ENCODE results near the gene FYTTD1. TPM values are rescaled to one million over a fixed set of nuclear protein-coding genes. Genes with fewer than 3 reads are reported as not detected.

FYTTD1 gene
- total and polyA plus RNA-seq, 2 of the 4 experiments (the other 2 are of a cell fraction) = 20.4 to 50.2 TPM

DNA sequence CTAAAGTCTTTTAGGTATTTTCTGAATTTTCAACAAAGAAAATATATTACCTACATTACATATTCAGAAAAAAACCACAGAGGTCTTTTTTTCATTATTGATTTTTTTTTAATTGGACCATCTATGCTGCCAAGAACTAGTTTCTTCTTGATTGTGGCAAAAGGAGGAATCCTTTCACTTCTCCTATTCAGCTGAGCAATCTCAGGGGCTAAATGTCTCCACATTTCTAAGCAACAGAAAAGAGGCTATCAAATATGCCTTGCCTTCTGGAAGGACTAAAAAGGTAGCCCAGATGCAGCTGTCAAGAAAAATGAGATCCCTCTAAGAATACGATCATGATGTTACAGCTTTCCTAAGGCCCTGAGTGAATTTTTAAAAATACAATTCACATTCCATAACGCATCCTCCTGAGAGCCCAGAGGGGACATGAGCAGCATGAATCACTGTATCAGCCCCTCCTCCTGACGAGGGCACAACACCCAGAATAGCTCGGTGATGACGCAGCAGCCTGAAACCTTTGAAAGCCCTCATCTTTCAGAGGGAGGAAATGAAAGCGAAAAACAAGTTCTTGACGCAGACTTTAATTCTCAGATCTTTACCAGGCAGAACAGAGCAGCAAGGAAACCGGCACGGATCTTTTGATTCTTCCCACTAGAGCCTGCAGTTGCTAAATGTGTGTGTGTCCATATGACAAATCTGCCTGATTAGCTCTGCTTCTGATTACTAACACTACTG lies 37.5 kb upstream of the FYTTD1 start:
- intact Hi-C loops (cut with micrococcal nuclease) = loop anchor here (2.0 kb wide), 1 partner anchor 25 kb away; the partner anchor contains the start of gene RUBCN
- TF ChIP-seq CHD1 (IDR thresholded peaks at IDR 0.05; ENCODE audit: low read depth, low read length) (no peak), MXI1 (IDR thresholded peaks at IDR 0.05; ENCODE audit: borderline replicate concordance, low read depth, low read length) (peak; percentile 44; the same call in 1 of the 2 replicates), FOS (IDR thresholded peaks at IDR 0.05; ENCODE audit: low read depth, low read length) (peak; percentile 87), CEBPB (IDR thresholded peaks at IDR 0.05; ENCODE audit: low read depth, low read length) (peak; percentile 43; the same call in 1 of the 2 replicates), NFE2L2 (IDR thresholded peaks at IDR 0.05; ENCODE audit: low read depth, low read length) (peak; percentile 57; the same call in 1 of the 2 replicates), MAFK (IDR thresholded peaks at IDR 0.05; ENCODE audit: low read depth, low read length) (peak; percentile 58), POLR2A (IDR thresholded peaks at IDR 0.05; ENCODE audit: low read depth, low read length) (peak; percentile 75), BHLHE40 (IDR thresholded peaks at IDR 0.05; ENCODE audit: low read depth, low read length) (no peak), RFX5 (IDR thresholded peaks at IDR 0.05; ENCODE audit: low read depth, low read length) (no peak), MAZ (IDR thresholded peaks at IDR 0.05; ENCODE audit: borderline replicate concordance, low read depth, low read length) (peak; percentile 82), RCOR1 (IDR thresholded peaks at IDR 0.05; ENCODE audit: insufficient replicate concordance, low read length) (peak; percentile 65), SMC3 (IDR thresholded peaks at IDR 0.05; ENCODE audit: low read depth, low read length) (peak; percentile 26; the same call in 1 of the 2 replicates)
- TF ChIP-seq, protein P1, sequence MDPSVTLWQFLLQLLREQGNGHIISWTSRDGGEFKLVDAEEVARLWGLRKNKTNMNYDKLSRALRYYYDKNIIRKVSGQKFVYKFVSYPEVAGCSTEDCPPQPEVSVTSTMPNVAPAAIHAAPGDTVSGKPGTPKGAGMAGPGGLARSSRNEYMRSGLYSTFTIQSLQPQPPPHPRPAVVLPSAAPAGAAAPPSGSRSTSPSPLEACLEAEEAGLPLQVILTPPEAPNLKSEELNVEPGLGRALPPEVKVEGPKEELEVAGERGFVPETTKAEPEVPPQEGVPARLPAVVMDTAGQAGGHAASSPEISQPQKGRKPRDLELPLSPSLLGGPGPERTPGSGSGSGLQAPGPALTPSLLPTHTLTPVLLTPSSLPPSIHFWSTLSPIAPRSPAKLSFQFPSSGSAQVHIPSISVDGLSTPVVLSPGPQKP (IDR thresholded peaks at IDR 0.05; ENCODE audit: borderline replicate concordance, low read depth, low read length) = no peak
- TF ChIP-seq, protein P2, sequence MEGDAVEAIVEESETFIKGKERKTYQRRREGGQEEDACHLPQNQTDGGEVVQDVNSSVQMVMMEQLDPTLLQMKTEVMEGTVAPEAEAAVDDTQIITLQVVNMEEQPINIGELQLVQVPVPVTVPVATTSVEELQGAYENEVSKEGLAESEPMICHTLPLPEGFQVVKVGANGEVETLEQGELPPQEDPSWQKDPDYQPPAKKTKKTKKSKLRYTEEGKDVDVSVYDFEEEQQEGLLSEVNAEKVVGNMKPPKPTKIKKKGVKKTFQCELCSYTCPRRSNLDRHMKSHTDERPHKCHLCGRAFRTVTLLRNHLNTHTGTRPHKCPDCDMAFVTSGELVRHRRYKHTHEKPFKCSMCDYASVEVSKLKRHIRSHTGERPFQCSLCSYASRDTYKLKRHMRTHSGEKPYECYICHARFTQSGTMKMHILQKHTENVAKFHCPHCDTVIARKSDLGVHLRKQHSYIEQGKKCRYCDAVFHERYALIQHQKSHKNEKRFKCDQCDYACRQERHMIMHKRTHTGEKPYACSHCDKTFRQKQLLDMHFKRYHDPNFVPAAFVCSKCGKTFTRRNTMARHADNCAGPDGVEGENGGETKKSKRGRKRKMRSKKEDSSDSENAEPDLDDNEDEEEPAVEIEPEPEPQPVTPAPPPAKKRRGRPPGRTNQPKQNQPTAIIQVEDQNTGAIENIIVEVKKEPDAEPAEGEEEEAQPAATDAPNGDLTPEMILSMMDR (conservative IDR thresholded peaks at IDR 0.05; ENCODE audit: low read depth, low read length) = no peak

More for the DNA sequence above, 37.5 kb upstream of the FYTTD1 start:
- H4K20me1 ChIP-seq (ENCODE audit: insufficient read depth, low read length) = no peaks in the 10 kb centered on the region
- ATAC-seq (ENCODE audit: low read depth) = peak; percentile 99
- H2BK120ac ChIP-seq (ENCODE audit: low read depth, low read length) = peak overlapping the region; percentile 95
- peaks cover 7% of the 10 kb centered on the region; the same call in 1 of the 2 replicates for H3K9me1 ChIP-seq (ENCODE audit: insufficient read depth, low read length)
- peak overlapping the region in 1 of 2 experiments; percentile 87; a peak in 3 of 4 replicates for H4K8ac ChIP-seq (ENCODE audit: low read depth in 2 of 2, low read length in 2 of 2)
- H3K9me3 ChIP-seq (ENCODE audit: control insufficient read depth, insufficient read depth, low read length) = no peaks in the 10 kb centered on the region
- in situ Hi-C loops (cut with MboI; ENCODE audit: low sequenced_read_pairs) (no loop called here), dilution Hi-C loops (cut with HindIII; ENCODE audit: low sequenced_read_pairs, unreplicated experiment) (no loop called here)
- H2AK5ac ChIP-seq (ENCODE audit: low read depth, low read length) = peak overlapping the region; percentile 68
- peak overlapping the region; percentile 90; the same call in 1 of the 2 replicates for H3K56ac ChIP-seq (ENCODE audit: extremely low read depth, insufficient read depth, low read length)
- H2AK9ac ChIP-seq (replicated peaks; ENCODE audit: low read depth, low read length, poor library complexity) = peak overlapping the region; percentile 77
- ChIA-PET CTCF (interaction anchor here (0.6 to 1.3 kb wide), 2 partner anchors 12 to 29 kb away, joined by 3 to 5 read pairs; no protein-coding TSS in a partner anchor), POLR2A (ENCODE audit: unreplicated experiment) (no interaction called here)
- H3K4me3 ChIP-seq (ENCODE audit: insufficient read depth, low read depth, low read length) = peak overlapping the region; percentile 64
- H3K18ac ChIP-seq (ENCODE audit: low read depth, low read length) = peak overlapping the region; percentile 99
- H3K23ac ChIP-seq (ENCODE audit: low read depth, low read length) = peak overlapping the region; percentile 97
- peak overlapping the region; percentile 97 for H3K4me2 ChIP-seq (ENCODE audit: low read depth, low read length)
- H4K5ac ChIP-seq (ENCODE audit: low read depth, low read length) = peak overlapping the region; percentile 91
- H3K4ac ChIP-seq (ENCODE audit: low read depth, low read length) = peak overlapping the region; percentile 93
- H3K36me3 ChIP-seq (ENCODE audit: control insufficient read depth, insufficient read depth, low read length) = no peaks in the 10 kb centered on the region
- DNase-seq = peak; percentile 98
- H3K27me3 ChIP-seq (ENCODE audit: control insufficient read depth, insufficient read depth, low read length) = no peaks in the 10 kb centered on the region
- H3K27ac ChIP-seq (ENCODE audit: insufficient read depth, low read length) = peak overlapping the region; percentile 69
- H2BK15ac ChIP-seq (ENCODE audit: low read depth, low read length) = peak overlapping the region; percentile 68; the same call in 2 of the 3 replicates
- peak overlapping the region; percentile 91; the same call in 1 of the 2 replicates for H2BK20ac ChIP-seq (ENCODE audit: low read depth, low read length)
- peak overlapping the region; percentile 97 for H3K14ac ChIP-seq (replicated peaks; ENCODE audit: low read depth, low read length)
- H4K91ac ChIP-seq (ENCODE audit: insufficient read depth, low read depth, low read length) = peak overlapping the region; percentile 85
- H3K79me1 ChIP-seq (ENCODE audit: low read depth in 1 of 2, low read length in 2 of 2) = peaks cover 10 to 37% of the 10 kb centered on the region in 2 experiments; a peak in 3 of 4 replicates
- H2BK5ac ChIP-seq (ENCODE audit: low read depth, low read length, poor library complexity, severe bottlenecking) = peak overlapping the region; percentile 95
- peak overlapping the region; percentile 80 for H3K9ac ChIP-seq (ENCODE audit: low read depth, low read length)
- BruUV-seq (replicated peaks) = no TSS peak
- H2AFZ ChIP-seq (replicated peaks; ENCODE audit: low read length, poor library complexity) = peak overlapping the region; percentile 79
- no CpG with 5 or more reads among the region's 9 CpGs for WGBS, 2 experiments (ENCODE audit: extremely low coverage in 2 of 2, insufficient read length in 1 of 2)
- H3K4me1 ChIP-seq (ENCODE audit: control insufficient read depth, insufficient read depth, low read length) = peaks cover 7% of the 10 kb centered on the region
